WERI-Rb-1 (cell line): ENCODE results near the gene LMX1B.
A peak's percentile ranks its signal among the peaks of the same experiment; 100 is the strongest.

Source experiments
- DNase-seq: peaks from one replicate; pipeline ENCODE4 v3.0.0-alpha.2; 2020
- H3K27ac ChIP-seq: fragments of 250-450 bp; sonication (Bioruptor Pico); 2 replicates; pipeline ENCODE4 v1.5.1; 2020; ENCODE audit warnings: mild to moderate bottlenecking, moderate library complexity
- H3K27me3 ChIP-seq: fragments of 250-450 bp; sonication (Bioruptor Pico); 2 replicates; pipeline ENCODE4 v1.5.1; 2021; ENCODE audit warnings: mild to moderate bottlenecking, low read depth, moderate library complexity; ENCODE audit not compliant: insufficient read depth, severe bottlenecking
- H3K36me3 ChIP-seq: fragments of 250-450 bp; sonication (Bioruptor Pico); 2 replicates; pipeline ENCODE4 v1.5.1; 2020; ENCODE audit warnings: mild to moderate bottlenecking, moderate library complexity
- H3K4me3 ChIP-seq: 2 replicates; pipeline ENCODE4 v1.5.1; 2011; ENCODE audit warnings: low read depth, mild to moderate bottlenecking, control low read depth, low read length
- H3K9me3 ChIP-seq: fragments of 250-450 bp; sonication (Bioruptor Pico); 2 replicates; pipeline ENCODE4 v1.5.1; 2021; ENCODE audit warnings: mild to moderate bottlenecking, moderate library complexity; ENCODE audit not compliant: severe bottlenecking
- CTCF ChIP-seq: IDR thresholded peaks from 2 replicates; pipeline ENCODE4 v1.5.1; 2011; ENCODE audit warnings: low read depth, mild to moderate bottlenecking, control low read depth, inconsistent platforms, low read length

LMX1B gene

DNA sequence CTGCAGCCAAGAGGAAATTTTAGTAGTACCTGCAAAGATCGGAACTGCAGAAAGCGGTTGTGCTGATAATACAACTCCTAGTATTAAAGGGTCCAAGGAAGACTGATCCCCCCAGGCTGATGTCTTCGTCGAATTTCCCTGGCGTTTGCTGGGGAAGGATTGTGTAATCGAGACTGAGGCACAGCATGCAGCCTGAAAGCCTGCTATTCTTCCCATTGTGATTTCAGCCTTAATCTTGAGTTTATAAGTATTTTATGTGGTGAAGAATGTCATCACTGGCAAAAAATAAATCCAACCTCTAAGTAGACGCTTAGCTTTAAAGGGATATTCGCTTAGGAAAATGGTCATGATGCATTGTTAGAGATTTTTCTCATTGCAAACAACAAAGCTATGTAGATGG lies 21.3 kb upstream of the LMX1B start:
- H3K27ac ChIP-seq = no peak overlapping the region
- H3K27me3 ChIP-seq = no peaks in the 10 kb centered on the region
- no peak for TF ChIP-seq CTCF
- no peak overlapping the region for H3K4me3 ChIP-seq
- no peak for DNase-seq
- H3K9me3 ChIP-seq = peaks cover 3% of the 10 kb centered on the region
- H3K36me3 ChIP-seq = no peaks in the 10 kb centered on the region

DNA sequence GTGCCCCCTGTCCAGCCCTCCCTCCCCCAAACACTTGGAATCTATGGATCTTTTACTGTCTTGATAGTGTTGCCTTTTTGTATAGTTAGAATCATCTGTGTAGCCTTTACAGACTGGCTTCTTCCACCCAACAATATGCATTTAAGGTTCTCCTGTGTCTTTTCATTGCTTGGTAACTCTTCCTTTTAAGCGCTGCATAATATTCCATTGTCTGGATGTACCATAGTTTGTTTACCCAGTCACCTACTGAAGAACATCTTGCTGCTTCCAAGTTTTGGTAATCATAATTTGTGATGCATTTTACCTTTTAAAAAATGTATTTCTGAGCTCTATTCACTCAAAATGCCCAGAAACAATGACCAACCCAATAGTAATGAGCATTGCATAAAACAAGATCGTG lies 17.7 kb upstream of the LMX1B start:
- H3K27me3 ChIP-seq = no peaks in the 10 kb centered on the region
- no peaks in the 10 kb centered on the region for H3K36me3 ChIP-seq
- H3K27ac ChIP-seq = no peak overlapping the region
- H3K4me3 ChIP-seq = no peak overlapping the region
- no peak for TF ChIP-seq CTCF
- DNase-seq = no peak
- peaks cover 3% of the 10 kb centered on the region for H3K9me3 ChIP-seq

GRCh38 chr9:126599047-126599650 lies 14.6 kb upstream of the LMX1B start:
- Histone ChIP-seq H3K27me3 (no peaks in the 10 kb centered on the region), H3K27ac (no peak overlapping the region), H3K4me3 (no peak overlapping the region), H3K36me3 (no peaks in the 10 kb centered on the region), H3K9me3 (peaks cover 5% of the 10 kb centered on the region)
- peak; percentile 41 for DNase-seq
- TF ChIP-seq CTCF = peak; percentile 36

GRCh38 chr9:126604059-126605055 lies 9.4 kb upstream of the LMX1B start:
- Histone ChIP-seq H3K27me3 (no peaks in the 10 kb centered on the region), H3K27ac (no peak overlapping the region), H3K36me3 (no peaks in the 10 kb centered on the region), H3K4me3 (no peak overlapping the region), H3K9me3 (peaks cover 2% of the 10 kb centered on the region)
- TF ChIP-seq CTCF = no peak
- no peak for DNase-seq

GRCh38 chr9:126605792-126606482 lies 7.8 kb upstream of the LMX1B start:
- Histone ChIP-seq H3K9me3 (peaks cover 2% of the 10 kb centered on the region), H3K36me3 (no peaks in the 10 kb centered on the region), H3K27me3 (peaks cover 14% of the 10 kb centered on the region), H3K4me3 (no peak overlapping the region), H3K27ac (no peak overlapping the region)
- no peak for TF ChIP-seq CTCF
- DNase-seq = no peak
